SU-DHL-6 (cell line): ENCODE data around the gene EGLN2.

Source experiments
- H2AFZ ChIP-seq: fragments of 200-600 bp; sonication (generic); 2 replicates; pipeline ENCODE4 v1.6.1; 2014; ENCODE audit warnings: low read depth, mild to moderate bottlenecking, moderate library complexity, mixed read lengths, antibody characterized with exemption, low read length; ENCODE audit not compliant: severe bottlenecking
- H3F3A ChIP-seq: fragments of 200-600 bp; shearing (Covaris generic); 2 replicates; pipeline ENCODE4 v1.6.0; 2016; ENCODE audit warnings: antibody characterized with exemption, mild to moderate bottlenecking; ENCODE audit not compliant: insufficient read depth
- H3K27ac ChIP-seq: fragments of 200-600 bp; sonication (generic); 2 replicates; pipeline ENCODE4 v1.5.1; 2016; ENCODE audit warnings: low read depth, mild to moderate bottlenecking, low read length, moderate library complexity, mixed read lengths
- H3K27me3 ChIP-seq: fragments of 200-600 bp; sonication (generic), shearing (Covaris generic); 2 replicates; pipeline ENCODE4 v1.6.0; 2014; ENCODE audit warnings: mild to moderate bottlenecking, low read length
- H3K36me3 ChIP-seq: fragments of 200-600 bp; sonication (generic); 2 replicates; pipeline ENCODE4 v1.6.1; 2014; ENCODE audit warnings: mild to moderate bottlenecking, low read length, mixed read lengths
- H3K4me2 ChIP-seq: fragments of 300-600, 200-600 bp; shearing (Covaris generic), sonication (generic); 2 replicates; pipeline ENCODE4 v1.6.0; 2014; ENCODE audit warnings: low read length, low read depth, mild to moderate bottlenecking; ENCODE audit not compliant: poor library complexity, severe bottlenecking
- H3K4me3 ChIP-seq: fragments of 200-600 bp; sonication (generic); 2 replicates; pipeline ENCODE4 v1.5.1; 2014; ENCODE audit warnings: antibody characterized with exemption, low read length, mild to moderate bottlenecking, mixed read lengths; ENCODE audit not compliant: insufficient read depth, poor library complexity, severe bottlenecking
- H3K79me2 ChIP-seq: fragments of 200-600 bp; sonication (generic); 2 replicates; pipeline ENCODE4 v1.6.1; 2014; ENCODE audit warnings: mild to moderate bottlenecking, low read length, moderate library complexity; ENCODE audit not compliant: insufficient read depth
- H3K9ac ChIP-seq: fragments of 200-600 bp; sonication (generic); 2 replicates; pipeline ENCODE4 v1.7.0; 2014; ENCODE audit warnings: mild to moderate bottlenecking, low read length
- H3K9me2 ChIP-seq: fragments of 200-600 bp; sonication (generic); replicated peaks from 2 replicates; pipeline ENCODE4 v1.6.1; 2014; ENCODE audit warnings: low read length; ENCODE audit not compliant: insufficient read depth
- H3K9me3 ChIP-seq: fragments of 200-600 bp; sonication (generic); 2 replicates; pipeline ENCODE4 v1.6.1; 2014; ENCODE audit warnings: low read length, mixed read lengths; ENCODE audit not compliant: insufficient read depth
- H4K20me1 ChIP-seq: fragments of 200-600 bp; sonication (generic); 2 replicates; pipeline ENCODE4 v1.6.1; 2014; ENCODE audit warnings: low read depth, mild to moderate bottlenecking, antibody characterized with exemption, low read length, moderate library complexity, mixed read lengths
- EZH2phosphoT487 ChIP-seq: fragments of 200-600 bp; sonication (generic), shearing (Covaris generic); conservative IDR thresholded peaks from 2 replicates; pipeline ENCODE4 v1.6.1; 2018; ENCODE audit warnings: mild to moderate bottlenecking, antibody characterized with exemption, low read length, moderate library complexity, mixed read lengths
- TF ChIP-seq, protein P1 (sequence below): fragments of 200-600 bp; sonication (generic); IDR thresholded peaks from one replicate; pipeline ENCODE4 v1.5.1; 2017; ENCODE audit warnings: antibody characterized with exemption, mild to moderate bottlenecking, low read length, moderate library complexity; ENCODE audit not compliant: insufficient read depth, poor library complexity, severe bottlenecking

EGLN2 gene

DNA sequence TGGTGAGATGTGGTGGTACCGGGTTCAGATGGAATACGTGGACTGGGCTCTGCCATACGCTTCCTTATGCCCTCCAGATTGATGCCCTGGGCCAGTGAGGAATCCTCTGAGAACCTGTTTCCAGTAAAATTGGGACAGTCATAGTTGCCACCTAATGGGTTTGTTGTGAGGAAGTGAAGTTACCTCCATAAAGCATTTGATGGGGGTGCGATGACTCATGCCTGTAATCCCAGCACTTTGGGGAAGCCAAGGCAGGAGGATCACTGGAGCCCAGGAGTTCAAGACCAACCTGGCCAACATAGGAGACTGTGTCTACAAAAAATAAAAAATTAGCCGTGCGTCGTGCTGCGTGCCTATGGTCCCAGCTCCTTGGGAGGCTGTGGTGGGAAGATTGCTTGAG, 43.2 kb upstream of the EGLN2 start:
- Histone ChIP-seq H3K4me3 (no peak overlapping the region), H3K9ac (no peak overlapping the region)

DNA sequence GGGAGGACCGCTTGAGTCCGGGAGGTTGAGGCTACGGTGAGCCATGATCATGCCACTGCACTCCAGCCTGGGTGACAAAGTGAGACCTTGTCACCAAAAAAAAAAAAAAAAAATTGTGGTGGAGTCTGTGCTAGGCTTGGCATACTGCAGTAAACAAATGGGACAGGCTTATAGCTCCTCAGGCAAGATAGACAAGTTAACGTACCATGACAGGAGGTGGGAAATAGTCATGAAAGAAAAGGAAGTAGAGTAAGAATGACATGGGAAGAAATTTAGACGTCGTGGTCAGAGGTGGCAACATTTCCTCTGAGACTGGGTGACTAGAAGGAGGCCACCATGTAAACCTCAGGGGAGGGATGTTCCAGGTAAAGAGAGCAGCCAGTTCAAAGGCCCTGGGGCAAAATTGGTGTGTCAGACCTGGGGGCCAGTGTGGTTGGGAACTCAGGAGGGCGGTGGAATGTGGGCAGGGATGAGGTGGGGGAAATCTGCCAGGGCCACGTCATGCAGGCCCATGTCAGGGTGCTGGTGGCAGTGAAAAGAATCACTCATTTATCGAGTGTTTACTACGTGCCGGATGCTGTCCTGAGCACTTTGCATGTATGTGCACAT, 42.4 kb upstream of the EGLN2 start:
- H4K20me1 ChIP-seq: peaks cover 26% of the 10 kb centered on the region

More for the DNA sequence above, 43.2 kb upstream of the EGLN2 start:
- H3K27ac ChIP-seq: no peak overlapping the region
- no peaks in the 10 kb centered on the region for H3K9me3 ChIP-seq
- no peak overlapping the region for H2AFZ ChIP-seq
- H3F3A ChIP-seq: no peaks in the 10 kb centered on the region
- H3K27me3 ChIP-seq: no peaks in the 10 kb centered on the region
- peaks cover 25% of the 10 kb centered on the region for H4K20me1 ChIP-seq
- H3K4me2 ChIP-seq: no peak overlapping the region
- peaks cover 86% of the 10 kb centered on the region for H3K79me2 ChIP-seq
- peaks cover 24% of the 10 kb centered on the region for H3K36me3 ChIP-seq
- TF ChIP-seq EZH2phosphoT487: no peak
- TF ChIP-seq, protein P1, sequence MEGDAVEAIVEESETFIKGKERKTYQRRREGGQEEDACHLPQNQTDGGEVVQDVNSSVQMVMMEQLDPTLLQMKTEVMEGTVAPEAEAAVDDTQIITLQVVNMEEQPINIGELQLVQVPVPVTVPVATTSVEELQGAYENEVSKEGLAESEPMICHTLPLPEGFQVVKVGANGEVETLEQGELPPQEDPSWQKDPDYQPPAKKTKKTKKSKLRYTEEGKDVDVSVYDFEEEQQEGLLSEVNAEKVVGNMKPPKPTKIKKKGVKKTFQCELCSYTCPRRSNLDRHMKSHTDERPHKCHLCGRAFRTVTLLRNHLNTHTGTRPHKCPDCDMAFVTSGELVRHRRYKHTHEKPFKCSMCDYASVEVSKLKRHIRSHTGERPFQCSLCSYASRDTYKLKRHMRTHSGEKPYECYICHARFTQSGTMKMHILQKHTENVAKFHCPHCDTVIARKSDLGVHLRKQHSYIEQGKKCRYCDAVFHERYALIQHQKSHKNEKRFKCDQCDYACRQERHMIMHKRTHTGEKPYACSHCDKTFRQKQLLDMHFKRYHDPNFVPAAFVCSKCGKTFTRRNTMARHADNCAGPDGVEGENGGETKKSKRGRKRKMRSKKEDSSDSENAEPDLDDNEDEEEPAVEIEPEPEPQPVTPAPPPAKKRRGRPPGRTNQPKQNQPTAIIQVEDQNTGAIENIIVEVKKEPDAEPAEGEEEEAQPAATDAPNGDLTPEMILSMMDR: no peak
- H3K9me2 ChIP-seq: no peaks in the 10 kb centered on the region

DNA sequence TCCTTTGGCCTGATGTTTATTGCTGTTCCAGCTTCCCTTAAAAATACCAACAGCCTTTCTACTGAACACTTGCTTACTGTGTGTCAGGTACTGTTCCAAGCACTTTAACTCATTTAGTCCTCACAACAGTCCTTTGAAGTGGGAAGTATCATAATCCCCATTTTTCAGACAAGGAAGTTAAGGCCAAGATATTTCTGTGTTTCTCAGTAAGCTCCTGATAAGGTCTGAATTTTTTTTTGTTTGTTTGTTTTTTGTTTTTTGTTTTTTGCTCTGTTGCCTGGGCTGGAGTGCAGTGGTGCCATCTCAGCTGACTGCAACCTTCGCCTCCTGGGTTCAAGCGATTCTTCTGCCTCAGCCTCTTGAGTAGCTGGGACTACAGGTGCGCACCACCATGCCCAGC, 40.5 kb upstream of the EGLN2 start:
- H3K9me2 ChIP-seq: no peaks in the 10 kb centered on the region
- H3K27ac ChIP-seq: no peak overlapping the region
- H3K4me2 ChIP-seq: no peak overlapping the region
- H4K20me1 ChIP-seq: peaks cover 32% of the 10 kb centered on the region
- H3K9me3 ChIP-seq: no peaks in the 10 kb centered on the region
- no peak overlapping the region for H3K9ac ChIP-seq
- TF ChIP-seq EZH2phosphoT487: no peak
- TF ChIP-seq, protein P1: no peak
- peaks cover 39% of the 10 kb centered on the region for H3K36me3 ChIP-seq
- no peak overlapping the region for H3K4me3 ChIP-seq
- no peak overlapping the region for H2AFZ ChIP-seq
- peaks cover 70% of the 10 kb centered on the region for H3K79me2 ChIP-seq
- no peaks in the 10 kb centered on the region for H3F3A ChIP-seq
- H3K27me3 ChIP-seq: no peaks in the 10 kb centered on the region

More for the DNA sequence above, 42.4 kb upstream of the EGLN2 start:
- H3K9ac ChIP-seq: no peak overlapping the region
- peaks cover 84% of the 10 kb centered on the region for H3K79me2 ChIP-seq
- no peaks in the 10 kb centered on the region for H3K9me3 ChIP-seq
- no peaks in the 10 kb centered on the region for H3F3A ChIP-seq
- no peak overlapping the region for H3K27ac ChIP-seq
- no peak overlapping the region for H3K4me3 ChIP-seq
- no peak overlapping the region for H2AFZ ChIP-seq
- no peaks in the 10 kb centered on the region for H3K9me2 ChIP-seq
- TF ChIP-seq, protein P1: no peak
- TF ChIP-seq EZH2phosphoT487: no peak
- H3K36me3 ChIP-seq: peaks cover 30% of the 10 kb centered on the region
- no peak overlapping the region for H3K4me2 ChIP-seq
- H3K27me3 ChIP-seq: no peaks in the 10 kb centered on the region
